ES-I3 (cell line): ENCODE measurements around the gene AKAP10.
"Not testable (repeated sequence)": the region's sequence is repeated elsewhere in the genome, so short reads cannot be mapped to it uniquely, and the experiment has no call there.

Experiments used
- H3K36me3 ChIP-seq: 2 replicates; pipeline ENCODE4 v1.6.1; 2013; ENCODE audit warnings: mild to moderate bottlenecking, low read length, control low read depth, moderate library complexity; ENCODE audit not compliant: insufficient read depth
- H3K4me1 ChIP-seq: 2 replicates; pipeline ENCODE4 v1.6.1; 2013; ENCODE audit warnings: mild to moderate bottlenecking, control low read depth, low read length; ENCODE audit not compliant: insufficient read depth
- H3K9ac ChIP-seq: 2 replicates; pipeline ENCODE4 v1.6.1; 2013; ENCODE audit warnings: low read depth, mild to moderate bottlenecking, low read length, moderate library complexity
- H3K9me3 ChIP-seq: 2 replicates; pipeline ENCODE4 v1.6.1; 2013; ENCODE audit warnings: mild to moderate bottlenecking, low read length, moderate library complexity; ENCODE audit not compliant: control insufficient read depth, insufficient read depth

The AKAP10 gene

GRCh38 chr17:19883537-19884215 is 94.0 kb downstream of the AKAP10 start:
- Histone ChIP-seq H3K4me1 (no peaks in the 10 kb centered on the region), H3K36me3 (no peaks in the 10 kb centered on the region), H3K9ac (no peak overlapping the region), H3K9me3 (no peaks in the 10 kb centered on the region)

DNA sequence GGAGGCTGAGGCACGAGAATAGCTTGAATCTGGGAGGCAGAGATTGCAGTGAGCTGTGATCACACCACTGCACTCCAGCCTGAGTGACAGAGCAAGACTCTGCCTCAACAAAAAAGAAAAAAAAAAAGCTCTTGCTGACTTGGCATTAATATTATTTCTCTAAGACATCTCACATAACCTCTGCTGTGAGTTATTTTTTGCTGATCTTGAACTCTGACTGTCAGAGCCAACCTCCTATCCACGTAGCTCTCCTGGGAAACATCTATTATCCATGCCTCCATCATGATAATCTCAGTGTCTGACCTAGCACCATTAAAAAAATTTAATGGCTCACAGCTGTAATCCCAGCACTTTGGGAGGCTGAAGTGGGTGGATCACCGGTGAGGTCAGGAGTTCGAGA is 97.2 kb downstream of the AKAP10 start:
- Histone ChIP-seq H3K9ac (no peak overlapping the region), H3K9me3 (no peaks in the 10 kb centered on the region), H3K36me3 (no peaks in the 10 kb centered on the region), H3K4me1 (no peaks in the 10 kb centered on the region)

- no peaks in the 10 kb centered on the region for H3K36me3 ChIP-seq
- H3K9me3 ChIP-seq, result no peaks in the 10 kb centered on the region
- no peak overlapping the region for H3K9ac ChIP-seq
- H3K4me1 ChIP-seq, result no peaks in the 10 kb centered on the region
Measured at GRCh38 chr17:19877364-19877945, 100.2 kb downstream of the AKAP10 start.

GRCh38 chr17:19876529-19877161 is 101.0 kb downstream of the AKAP10 start:
- no peaks in the 10 kb centered on the region for H3K9me3 ChIP-seq
- H3K9ac ChIP-seq, result no peak overlapping the region
- no peaks in the 10 kb centered on the region for H3K4me1 ChIP-seq
- no peaks in the 10 kb centered on the region for H3K36me3 ChIP-seq

DNA sequence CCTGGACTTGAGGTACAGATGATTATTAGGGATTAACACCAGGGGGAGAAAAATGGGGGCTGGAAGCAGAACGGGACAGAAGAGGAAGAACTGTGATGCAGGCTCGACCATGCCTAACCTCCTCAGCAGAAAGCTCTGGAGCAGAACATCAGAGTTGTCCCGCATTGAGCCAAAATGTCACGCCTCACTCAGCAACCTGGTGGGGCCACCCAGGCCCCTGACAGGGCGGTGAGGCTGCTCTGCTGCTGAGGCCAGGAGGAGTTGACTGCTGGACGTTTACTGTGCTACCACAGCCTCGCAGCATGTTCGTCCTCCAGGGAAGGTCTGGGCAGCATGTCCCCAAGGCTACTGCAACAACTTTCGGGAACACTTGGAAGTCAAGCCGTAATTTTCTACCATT is 103.4 kb downstream of the AKAP10 start:
- no peaks in the 10 kb centered on the region for H3K4me1 ChIP-seq
- no peaks in the 10 kb centered on the region for H3K9me3 ChIP-seq
- no peak overlapping the region for H3K9ac ChIP-seq
- H3K36me3 ChIP-seq, result no peaks in the 10 kb centered on the region

- no peak overlapping the region for H3K9ac ChIP-seq
- H3K4me1 ChIP-seq, result no peaks in the 10 kb centered on the region
- no peaks in the 10 kb centered on the region for H3K36me3 ChIP-seq
- no peaks in the 10 kb centered on the region for H3K9me3 ChIP-seq
Measured at GRCh38 chr17:19873346-19873745, 104.3 kb downstream of the AKAP10 start.

DNA sequence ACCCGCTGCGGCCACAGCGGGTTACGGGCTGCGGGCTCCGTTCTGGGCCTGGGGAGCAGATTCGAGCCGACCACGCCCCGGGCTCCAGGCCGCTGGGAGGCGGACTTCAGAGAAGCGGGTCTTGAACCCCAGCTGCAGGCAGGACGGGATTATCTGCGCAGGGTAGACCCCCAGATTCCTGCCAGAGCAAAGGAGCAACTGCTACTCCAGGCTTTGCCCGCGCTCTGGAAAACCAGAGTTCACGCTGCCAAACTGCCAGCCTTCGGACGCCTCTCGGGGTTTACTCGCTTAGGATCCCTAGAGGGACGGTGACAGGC is 109.6 kb downstream of the AKAP10 start:
- Histone ChIP-seq H3K36me3 (no peaks in the 10 kb centered on the region), H3K9ac (peak overlapping the region; percentile 84), H3K9me3 (no peaks in the 10 kb centered on the region), H3K4me1 (no peaks in the 10 kb centered on the region)

GRCh38 chr17:19867329-19868078 is 110.1 kb downstream of the AKAP10 start, which contains the start of gene ULK2:
TSS of gene ULK2 (minus strand) at chr17:19867936. CDS start at chr17:19867417, 519 bp downstream.
- no peaks in the 10 kb centered on the region for H3K36me3 ChIP-seq
- no peaks in the 10 kb centered on the region for H3K4me1 ChIP-seq
- H3K9ac ChIP-seq, result peak within 1 kb of the TSS; percentile 84
- H3K9me3 ChIP-seq, result no peaks in the 10 kb centered on the region

DNA sequence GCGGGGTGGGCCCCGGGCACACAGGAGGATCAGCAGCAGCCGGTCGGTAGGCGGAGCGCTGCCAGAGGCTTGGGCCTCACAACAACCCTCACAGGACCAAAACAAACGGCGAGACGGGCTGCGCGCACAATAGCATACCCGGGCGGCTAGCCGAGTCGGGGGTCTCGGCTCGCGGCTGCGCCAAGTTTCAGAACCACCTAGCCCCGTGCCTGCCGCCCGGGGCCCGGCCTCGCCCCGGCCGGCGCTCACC is 110.6 kb downstream of the AKAP10 start:
- Histone ChIP-seq H3K4me1 (no peaks in the 10 kb centered on the region), H3K9ac (peak overlapping the region; percentile 84), H3K9me3 (no peaks in the 10 kb centered on the region), H3K36me3 (no peaks in the 10 kb centered on the region)

GRCh38 chr17:19865021-19865420 is 112.6 kb downstream of the AKAP10 start:
- Histone ChIP-seq H3K4me1 (no peaks in the 10 kb centered on the region), H3K36me3 (no peaks in the 10 kb centered on the region), H3K9me3 (no peaks in the 10 kb centered on the region), H3K9ac (no peak overlapping the region)

DNA sequence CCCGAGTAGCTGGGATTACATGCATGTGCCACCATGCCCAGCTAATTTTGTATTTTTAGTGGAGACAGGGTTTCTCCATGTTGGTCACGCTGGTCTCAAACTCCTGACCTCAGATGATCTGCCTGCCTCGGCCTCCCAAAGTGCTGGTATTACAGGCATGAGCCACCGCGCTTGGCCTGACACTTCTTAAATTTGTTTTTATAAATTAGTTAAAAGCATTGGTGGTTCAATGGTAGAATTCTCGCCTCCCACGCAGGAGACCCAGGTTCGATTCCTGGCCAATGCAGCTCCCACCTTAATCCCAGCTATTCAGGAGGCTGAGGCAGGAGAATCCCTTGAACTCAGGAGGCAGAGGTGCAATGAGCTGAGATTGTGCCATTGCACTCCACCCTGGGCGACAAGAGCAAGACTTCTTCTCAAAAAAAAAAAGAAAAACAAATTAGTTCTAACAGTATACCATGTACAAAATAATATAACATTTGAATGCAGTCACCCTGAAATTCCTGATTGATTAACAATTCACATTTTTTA is 116.9 kb downstream of the AKAP10 start:
- H3K4me1 ChIP-seq, H3K9me3 ChIP-seq, H3K36me3 ChIP-seq, H3K9ac ChIP-seq: not testable (repeated sequence)

DNA sequence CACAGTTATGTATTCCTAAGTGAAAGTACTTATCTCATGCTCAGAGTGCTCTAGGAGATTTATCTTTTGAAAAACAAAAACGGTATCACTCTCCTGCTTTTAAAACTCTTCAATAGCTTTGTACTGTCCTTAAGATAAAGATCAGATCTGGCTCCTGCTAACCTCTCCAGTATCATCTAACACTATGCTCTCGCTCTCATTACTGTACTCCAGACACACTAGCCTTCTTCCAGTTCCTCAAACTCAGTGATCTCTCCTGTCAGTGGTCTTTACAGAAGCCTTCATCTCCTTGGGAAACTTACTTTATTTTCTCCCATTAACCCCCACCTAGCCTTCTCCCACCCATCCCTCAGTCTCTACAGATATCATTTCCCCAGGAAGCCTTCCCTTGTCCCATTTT is 120.0 kb downstream of the AKAP10 start:
- H3K9me3 ChIP-seq, result no peaks in the 10 kb centered on the region
- no peaks in the 10 kb centered on the region for H3K36me3 ChIP-seq
- no peaks in the 10 kb centered on the region for H3K4me1 ChIP-seq
- H3K9ac ChIP-seq, result no peak overlapping the region
